Breast epithelium (tissue), 4 donors: Measurements from ENCODE around the gene WDR7. TPM values are rescaled to one million over a fixed set of nuclear protein-coding genes. Genes with fewer than 3 reads are reported as not detected.

Experiments used
- DNase-seq, 2 donors: peaks; one replicate each; pipeline ENCODE4 v3.0.0-alpha.2; 2019; ENCODE audit warnings: low spot score in 2 of 2
- H3K27ac ChIP-seq, 2 donors: fragments of 200-600 bp; sonication (generic) in 1 of 2; one replicate each; pipeline ENCODE4 v1.5.1; 2016 to 2019; ENCODE audit warnings: mild to moderate bottlenecking in 1 of 2
- H3K27me3 ChIP-seq, 2 donors: fragments of 200-600 bp; sonication (generic) in 1 of 2; one replicate each; pipeline versions ENCODE4 v1.5.1 to v1.6.0; 2017 to 2019; ENCODE audit warnings: control low read depth in 1 of 2, mild to moderate bottlenecking in 1 of 2
- H3K36me3 ChIP-seq: fragments of 200-600 bp; one replicate; pipeline ENCODE4 v1.5.1; 2019
- H3K4me1 ChIP-seq, 2 donors: fragments of 200-600 bp; sonication (generic); one replicate each; pipeline ENCODE4 v1.5.1; 2016 to 2019; ENCODE audit warnings: control low read depth in 1 of 2
- H3K4me3 ChIP-seq, 3 donors: fragments of 200-600 bp; sonication (generic); 1 replicate in 2 of 3; 2 replicates in 1 of 3; pipeline ENCODE4 v1.5.1; 2016 to 2019; ENCODE audit warnings: mild to moderate bottlenecking in 3 of 3, moderate library complexity in 2 of 3
- H3K9me3 ChIP-seq, 2 donors: fragments of 200-600 bp; sonication (generic) in 1 of 2; one replicate each; pipeline ENCODE4 v1.5.1; 2016 to 2019; ENCODE audit warnings: control low read depth in 1 of 2
- CTCF ChIP-seq, 3 donors: fragments of 450-650 bp; IDR thresholded peaks; one replicate each; pipeline ENCODE4 v1.5.1; 2016 to 2017; ENCODE audit warnings: antibody characterized with exemption in 3 of 3, mild to moderate bottlenecking in 3 of 3, moderate library complexity in 3 of 3
- POLR2A ChIP-seq: fragments of 450-650 bp; IDR thresholded peaks from one replicate; pipeline ENCODE4 v1.6.1; 2016; ENCODE audit warnings: antibody characterized with exemption, mild to moderate bottlenecking, moderate library complexity
- POLR2AphosphoS5 ChIP-seq, 3 donors: sonication (generic); formaldehyde crosslinking; IDR thresholded peaks; one replicate each; pipeline ENCODE4 v1.6.1; 2017; ENCODE audit warnings: antibody characterized with exemption in 3 of 3
- intact Hi-C: fragments of 100-400 bp; cut with DNase I; formaldehyde crosslinking; loops from one replicate; pipeline ENCODE4 v1.15.1; 2023; ENCODE audit warnings: low total_unique reads
- total RNA-seq, 3 donors: library from RNA; depleted of rRNA; stranded (reverse); fragments of >200 nt; gene quantifications; one replicate each; pipeline ENCODE4 v1.1.0, GENCODE V29; 2016

Gene WDR7
- total RNA-seq, 3 donors from 2014 or later, result 28.3 to 32.6 (median 31.1) TPM

GRCh38 chr18:56851774-56852173 lies 200.6 kb downstream of the WDR7 start:
- H3K4me3 ChIP-seq, result no peak overlapping the region
- H3K9me3 ChIP-seq, result peaks cover 0 to 2% of the 10 kb centered on the region in 2 donors
- DNase-seq, result no peak
- TF ChIP-seq CTCF (IDR thresholded peaks at IDR 0.05), result no peak
- H3K4me1 ChIP-seq, result no peaks in the 10 kb centered on the region
- no peaks in the 10 kb centered on the region for H3K36me3 ChIP-seq
- no peak overlapping the region for H3K27ac ChIP-seq
- no peaks in the 10 kb centered on the region for H3K27me3 ChIP-seq
- intact Hi-C loops, result no loop called here

GRCh38 chr18:56853961-56854360 lies 202.8 kb downstream of the WDR7 start:
- Histone ChIP-seq H3K27me3 (no peaks in the 10 kb centered on the region), H3K9me3 (no peaks in the 10 kb centered on the region), H3K4me1 (no peaks in the 10 kb centered on the region), H3K27ac (no peak overlapping the region), H3K4me3 (no peak overlapping the region), H3K36me3 (no peaks in the 10 kb centered on the region)
- no peak for DNase-seq
- TF ChIP-seq POLR2AphosphoS5 (IDR thresholded peaks at IDR 0.05) (no peak), CTCF (IDR thresholded peaks at IDR 0.05) (no peak), POLR2A (no peak)
- intact Hi-C loops, result no loop called here

- no peak overlapping the region for H3K27ac ChIP-seq
- H3K4me1 ChIP-seq, result no peaks in the 10 kb centered on the region
- no peaks in the 10 kb centered on the region for H3K36me3 ChIP-seq
- no peak overlapping the region for H3K4me3 ChIP-seq
- TF ChIP-seq POLR2AphosphoS5 (IDR thresholded peaks at IDR 0.05) (no peak), CTCF (IDR thresholded peaks at IDR 0.05) (no peak), POLR2A (no peak)
- no peaks in the 10 kb centered on the region for H3K9me3 ChIP-seq
- intact Hi-C loops, result no loop called here
- DNase-seq, result no peak
- H3K27me3 ChIP-seq, result no peaks in the 10 kb centered on the region
Measured at GRCh38 chr18:56861244-56861643, 210.1 kb downstream of the WDR7 start.

GRCh38 chr18:56869189-56869777 lies 218.1 kb downstream of the WDR7 start:
- Histone ChIP-seq H3K36me3 (no peaks in the 10 kb centered on the region), H3K27ac (no peak overlapping the region), H3K4me3 (no peak overlapping the region), H3K27me3 (no peaks in the 10 kb centered on the region), H3K4me1 (no peaks in the 10 kb centered on the region), H3K9me3 (no peaks in the 10 kb centered on the region)
- intact Hi-C loops, result no loop called here
- DNase-seq, result no peak
- TF ChIP-seq CTCF (IDR thresholded peaks at IDR 0.05) (peak; percentile 7 to 57 (median 32)), POLR2A (no peak), POLR2AphosphoS5 (IDR thresholded peaks at IDR 0.05) (no peak)

GRCh38 chr18:56870982-56871381 lies 219.8 kb downstream of the WDR7 start:
- no peak for TF ChIP-seq CTCF (IDR thresholded peaks at IDR 0.05)
- no peak for TF ChIP-seq POLR2A
- no peak for TF ChIP-seq POLR2AphosphoS5 (IDR thresholded peaks at IDR 0.05)
- intact Hi-C loops, result no loop called here

More at GRCh38 chr18:56870982-56871381, 219.8 kb downstream of the WDR7 start:
- H3K36me3 ChIP-seq, result no peaks in the 10 kb centered on the region
- H3K9me3 ChIP-seq, result no peaks in the 10 kb centered on the region
- H3K4me3 ChIP-seq, result no peak overlapping the region
- no peaks in the 10 kb centered on the region for H3K27me3 ChIP-seq
- no peak for DNase-seq
- H3K4me1 ChIP-seq, result no peaks in the 10 kb centered on the region
- no peak overlapping the region for H3K27ac ChIP-seq
